ENCODE results near the gene PRKCD.

DNA sequence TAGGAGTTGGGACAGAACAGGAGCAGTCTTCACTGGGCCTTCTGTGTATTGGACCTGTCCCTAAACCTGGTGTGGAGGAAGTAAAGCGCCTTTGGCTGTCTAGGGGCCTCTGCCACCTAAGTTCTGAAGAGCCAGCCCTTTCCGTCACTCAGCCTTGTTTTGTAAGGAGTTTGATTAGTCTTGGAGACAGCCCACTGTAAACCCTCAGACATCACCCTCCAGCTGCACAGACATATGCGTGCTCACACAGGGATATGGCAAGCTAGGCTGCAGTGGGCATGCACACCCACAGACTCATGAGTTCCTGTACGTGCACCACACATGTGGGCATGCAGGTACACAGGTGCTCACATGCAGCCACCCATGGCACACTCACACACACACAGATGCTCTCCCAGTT, 5.2 kb downstream of the PRKCD start:
- TF ChIP-seq, protein P1, sequence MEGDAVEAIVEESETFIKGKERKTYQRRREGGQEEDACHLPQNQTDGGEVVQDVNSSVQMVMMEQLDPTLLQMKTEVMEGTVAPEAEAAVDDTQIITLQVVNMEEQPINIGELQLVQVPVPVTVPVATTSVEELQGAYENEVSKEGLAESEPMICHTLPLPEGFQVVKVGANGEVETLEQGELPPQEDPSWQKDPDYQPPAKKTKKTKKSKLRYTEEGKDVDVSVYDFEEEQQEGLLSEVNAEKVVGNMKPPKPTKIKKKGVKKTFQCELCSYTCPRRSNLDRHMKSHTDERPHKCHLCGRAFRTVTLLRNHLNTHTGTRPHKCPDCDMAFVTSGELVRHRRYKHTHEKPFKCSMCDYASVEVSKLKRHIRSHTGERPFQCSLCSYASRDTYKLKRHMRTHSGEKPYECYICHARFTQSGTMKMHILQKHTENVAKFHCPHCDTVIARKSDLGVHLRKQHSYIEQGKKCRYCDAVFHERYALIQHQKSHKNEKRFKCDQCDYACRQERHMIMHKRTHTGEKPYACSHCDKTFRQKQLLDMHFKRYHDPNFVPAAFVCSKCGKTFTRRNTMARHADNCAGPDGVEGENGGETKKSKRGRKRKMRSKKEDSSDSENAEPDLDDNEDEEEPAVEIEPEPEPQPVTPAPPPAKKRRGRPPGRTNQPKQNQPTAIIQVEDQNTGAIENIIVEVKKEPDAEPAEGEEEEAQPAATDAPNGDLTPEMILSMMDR (IDR thresholded peaks at IDR 0.05; ENCODE audit: poor library complexity), result no peak
- TF ChIP-seq EZH2phosphoT487 (IDR thresholded peaks at IDR 0.05; ENCODE audit: low read depth, severe bottlenecking, unreplicated experiment), result no peak
